ENCODE measurements around the gene CD52.

DNA sequence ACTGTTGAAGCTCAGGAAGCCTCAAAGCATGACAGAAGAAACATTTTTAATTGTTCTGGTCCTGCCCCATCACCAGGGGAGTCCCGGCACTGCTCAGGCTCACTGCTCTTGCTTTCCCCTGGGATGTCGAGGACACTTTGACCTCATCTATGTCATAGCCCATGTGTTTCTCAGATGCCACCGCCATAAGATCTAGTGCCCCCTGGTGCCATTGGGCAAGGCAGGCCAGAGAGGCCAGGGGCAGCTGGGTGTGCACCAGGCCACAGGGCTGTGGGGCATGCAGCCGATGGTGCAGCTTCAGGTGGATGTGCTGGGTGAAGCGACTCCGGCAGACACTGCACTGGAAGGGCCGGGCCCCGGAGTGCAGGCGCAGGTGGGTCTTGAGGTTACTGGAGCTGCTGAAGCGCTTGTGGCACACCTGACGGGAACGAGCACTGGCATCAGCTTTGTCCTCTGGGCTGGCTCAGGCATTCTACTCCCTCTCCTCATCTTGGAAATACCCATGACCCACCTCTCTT, 43.9 kb downstream of the CD52 start:
- TF ChIP-seq, protein P1, sequence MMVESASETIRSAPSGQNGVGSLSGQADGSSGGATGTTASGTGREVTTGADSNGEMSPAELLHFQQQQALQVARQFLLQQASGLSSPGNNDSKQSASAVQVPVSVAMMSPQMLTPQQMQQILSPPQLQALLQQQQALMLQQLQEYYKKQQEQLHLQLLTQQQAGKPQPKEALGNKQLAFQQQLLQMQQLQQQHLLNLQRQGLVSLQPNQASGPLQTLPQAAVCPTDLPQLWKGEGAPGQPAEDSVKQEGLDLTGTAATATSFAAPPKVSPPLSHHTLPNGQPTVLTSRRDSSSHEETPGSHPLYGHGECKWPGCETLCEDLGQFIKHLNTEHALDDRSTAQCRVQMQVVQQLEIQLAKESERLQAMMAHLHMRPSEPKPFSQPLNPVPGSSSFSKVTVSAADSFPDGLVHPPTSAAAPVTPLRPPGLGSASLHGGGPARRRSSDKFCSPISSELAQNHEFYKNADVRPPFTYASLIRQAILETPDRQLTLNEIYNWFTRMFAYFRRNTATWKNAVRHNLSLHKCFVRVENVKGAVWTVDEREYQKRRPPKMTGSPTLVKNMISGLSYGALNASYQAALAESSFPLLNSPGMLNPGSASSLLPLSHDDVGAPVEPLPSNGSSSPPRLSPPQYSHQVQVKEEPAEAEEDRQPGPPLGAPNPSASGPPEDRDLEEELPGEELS (CRISPR knock-in tag; IDR thresholded peaks at IDR 0.05): no peak
- TF ChIP-seq SP1 (CRISPR knock-in tag; conservative IDR thresholded peaks at IDR 0.05) (no peak), NR3C1 (CRISPR knock-in tag; conservative IDR thresholded peaks at IDR 0.05; ENCODE audit: low read depth) (no peak)

Measured in WTC11 (cell line).